Fibroblast of lung (primary cell): ENCODE results near the gene TIGD6. TPM values are rescaled to one million over a fixed set of nuclear protein-coding genes. Genes with fewer than 3 reads are reported as not detected.
A peak's percentile ranks its signal among the peaks of the same experiment; 100 is the strongest.

Experiments used
- DNase-seq, 2 donors: peaks; one replicate each; pipeline versions ENCODE4 v3.0.0 to v3.0.0-alpha.2; 2010; ENCODE audit warnings: low read depth in 2 of 2
- H2AFZ ChIP-seq: 2 replicates; pipeline ENCODE4 v1.5.1; 2012; ENCODE audit warnings: low read length, control low read depth, inconsistent platforms
- H3K27ac ChIP-seq: 2 replicates; pipeline ENCODE4 v1.5.1; 2011; ENCODE audit warnings: low read length, control low read depth; ENCODE audit not compliant: insufficient read depth
- H3K27me3 ChIP-seq: 2 replicates; pipeline ENCODE4 v1.5.1; 2011; ENCODE audit warnings: mild to moderate bottlenecking, low read length; ENCODE audit not compliant: control insufficient read depth, insufficient read depth
- H3K36me3 ChIP-seq: 2 replicates; pipeline ENCODE4 v1.5.1; 2011; ENCODE audit warnings: low read length; ENCODE audit not compliant: control insufficient read depth, insufficient read depth
- H3K4me1 ChIP-seq: 2 replicates; pipeline ENCODE4 v1.5.1; 2011; ENCODE audit warnings: low read length; ENCODE audit not compliant: control insufficient read depth, insufficient read depth; ENCODE audit errors: extremely low read depth
- H3K4me2 ChIP-seq: 2 replicates; pipeline ENCODE4 v1.5.1; 2011; ENCODE audit warnings: low read length, control low read depth; ENCODE audit not compliant: insufficient read depth; ENCODE audit errors: extremely low read depth
- H3K4me3 ChIP-seq, 4 experiments: fragments of 200-600 bp in 1 of 4; sonication (generic) in 1 of 4; replicated peaks in 1 of 4; 2 replicates each; pipeline ENCODE4 v1.5.1; 2011 to 2016; ENCODE audit warnings: low read length in 4 of 4, low read depth in 3 of 4, mild to moderate bottlenecking in 3 of 4, control low read depth in 2 of 4, inconsistent platforms in 1 of 4, mixed read lengths in 1 of 4; ENCODE audit not compliant: insufficient read depth in 1 of 4; ENCODE audit errors: control extremely low read depth in 1 of 4
- H3K79me2 ChIP-seq: 2 replicates; pipeline ENCODE4 v1.5.1; 2012; ENCODE audit warnings: mild to moderate bottlenecking, low read length, inconsistent platforms; ENCODE audit not compliant: control insufficient read depth, insufficient read depth
- H3K9ac ChIP-seq: 2 replicates; pipeline ENCODE4 v1.5.1; 2011; ENCODE audit warnings: mild to moderate bottlenecking, low read length, control low read depth; ENCODE audit not compliant: insufficient read depth
- H3K9me3 ChIP-seq: 2 replicates; pipeline ENCODE4 v1.5.1; 2012; ENCODE audit warnings: low read depth, low read length; ENCODE audit not compliant: control insufficient read depth, insufficient read depth
- H4K20me1 ChIP-seq: 2 replicates; pipeline ENCODE4 v1.5.1; 2011; ENCODE audit warnings: low read length; ENCODE audit not compliant: control insufficient read depth, insufficient read depth; ENCODE audit errors: extremely low read depth
- EZH2 ChIP-seq: IDR thresholded peaks from 2 replicates; pipeline ENCODE4 v1.5.1; 2012; ENCODE audit warnings: low read length, control low read depth, mild to moderate bottlenecking; ENCODE audit errors: missing control alignments
- polyA plus RNA-seq, 2 donors: library from polyadenylated mRNA; depleted of rRNA in 1 of 2; stranded (reverse) in 1 of 2; unstranded in 1 of 2; fragments of >200 nt; gene quantifications; 2 replicates each; pipeline ENCODE4 v1.2.1, GENCODE V29; 2011 to 2012; ENCODE audit warnings: missing spikeins in 1 of 2
- total RNA-seq: library from RNA; depleted of rRNA; stranded (reverse); fragments of >200 nt; gene quantifications from 2 replicates; pipeline ENCODE4 v1.2.1, GENCODE V29; 2014
- TF ChIP-seq, protein P1 (sequence below), 2 donors: IDR thresholded peaks in 1 of 2; conservative IDR thresholded peaks in 1 of 2; 1 replicate in 1 of 2; 2 replicates in 1 of 2; pipeline ENCODE4 v1.5.1; 2011 to 2012; ENCODE audit warnings: low read length in 2 of 2, control low read depth in 1 of 2, inconsistent platforms in 1 of 2, low read depth in 1 of 2, mild to moderate bottlenecking in 1 of 2

Gene TIGD6
- total and polyA plus RNA-seq, 2 donors (not counting 1 experiment from before 2014, with no cell fraction given) = 5.7 to 10.4 TPM

DNA sequence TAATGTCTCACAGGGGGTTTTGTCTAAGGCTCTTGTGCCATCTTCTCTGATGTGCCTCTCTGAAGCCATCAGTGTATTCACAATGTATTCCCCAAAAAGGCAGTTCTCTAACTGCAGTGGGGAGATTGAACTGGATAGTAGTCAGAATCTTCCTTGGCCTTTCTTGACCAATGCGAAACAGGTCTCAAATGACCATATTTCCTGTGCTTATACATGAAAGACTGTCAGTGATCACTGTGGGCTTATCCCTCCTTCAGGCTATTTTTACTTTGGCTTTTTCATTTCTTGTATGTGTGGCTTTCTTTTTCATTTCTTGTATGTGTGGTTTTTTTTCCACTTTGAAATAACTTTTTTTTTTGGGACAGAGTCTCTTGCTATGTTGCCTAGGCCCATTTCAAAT, 19.8 kb upstream of the TIGD6 start:
- Histone ChIP-seq H4K20me1 (no peaks in the 10 kb centered on the region), H3K9ac (no peak overlapping the region), H3K27ac (no peak overlapping the region), H3K36me3 (peaks cover 13% of the 10 kb centered on the region), H3K4me3 (no peak overlapping the region), H2AFZ (no peak overlapping the region), H3K27me3 (no peaks in the 10 kb centered on the region), H3K9me3 (no peaks in the 10 kb centered on the region), H3K4me1 (peaks cover 15% of the 10 kb centered on the region), H3K79me2 (peaks cover 3% of the 10 kb centered on the region), H3K4me2 (no peak overlapping the region)
- no peak for DNase-seq
- TF ChIP-seq, protein P1, sequence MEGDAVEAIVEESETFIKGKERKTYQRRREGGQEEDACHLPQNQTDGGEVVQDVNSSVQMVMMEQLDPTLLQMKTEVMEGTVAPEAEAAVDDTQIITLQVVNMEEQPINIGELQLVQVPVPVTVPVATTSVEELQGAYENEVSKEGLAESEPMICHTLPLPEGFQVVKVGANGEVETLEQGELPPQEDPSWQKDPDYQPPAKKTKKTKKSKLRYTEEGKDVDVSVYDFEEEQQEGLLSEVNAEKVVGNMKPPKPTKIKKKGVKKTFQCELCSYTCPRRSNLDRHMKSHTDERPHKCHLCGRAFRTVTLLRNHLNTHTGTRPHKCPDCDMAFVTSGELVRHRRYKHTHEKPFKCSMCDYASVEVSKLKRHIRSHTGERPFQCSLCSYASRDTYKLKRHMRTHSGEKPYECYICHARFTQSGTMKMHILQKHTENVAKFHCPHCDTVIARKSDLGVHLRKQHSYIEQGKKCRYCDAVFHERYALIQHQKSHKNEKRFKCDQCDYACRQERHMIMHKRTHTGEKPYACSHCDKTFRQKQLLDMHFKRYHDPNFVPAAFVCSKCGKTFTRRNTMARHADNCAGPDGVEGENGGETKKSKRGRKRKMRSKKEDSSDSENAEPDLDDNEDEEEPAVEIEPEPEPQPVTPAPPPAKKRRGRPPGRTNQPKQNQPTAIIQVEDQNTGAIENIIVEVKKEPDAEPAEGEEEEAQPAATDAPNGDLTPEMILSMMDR (conservative IDR thresholded peaks at IDR 0.05 in 1 of 2, IDR thresholded peaks at IDR 0.05 in 1 of 2; ENCODE audit: low read depth in 1 of 2, low read length in 2 of 2) = no peak
- TF ChIP-seq EZH2 = no peak

DNA sequence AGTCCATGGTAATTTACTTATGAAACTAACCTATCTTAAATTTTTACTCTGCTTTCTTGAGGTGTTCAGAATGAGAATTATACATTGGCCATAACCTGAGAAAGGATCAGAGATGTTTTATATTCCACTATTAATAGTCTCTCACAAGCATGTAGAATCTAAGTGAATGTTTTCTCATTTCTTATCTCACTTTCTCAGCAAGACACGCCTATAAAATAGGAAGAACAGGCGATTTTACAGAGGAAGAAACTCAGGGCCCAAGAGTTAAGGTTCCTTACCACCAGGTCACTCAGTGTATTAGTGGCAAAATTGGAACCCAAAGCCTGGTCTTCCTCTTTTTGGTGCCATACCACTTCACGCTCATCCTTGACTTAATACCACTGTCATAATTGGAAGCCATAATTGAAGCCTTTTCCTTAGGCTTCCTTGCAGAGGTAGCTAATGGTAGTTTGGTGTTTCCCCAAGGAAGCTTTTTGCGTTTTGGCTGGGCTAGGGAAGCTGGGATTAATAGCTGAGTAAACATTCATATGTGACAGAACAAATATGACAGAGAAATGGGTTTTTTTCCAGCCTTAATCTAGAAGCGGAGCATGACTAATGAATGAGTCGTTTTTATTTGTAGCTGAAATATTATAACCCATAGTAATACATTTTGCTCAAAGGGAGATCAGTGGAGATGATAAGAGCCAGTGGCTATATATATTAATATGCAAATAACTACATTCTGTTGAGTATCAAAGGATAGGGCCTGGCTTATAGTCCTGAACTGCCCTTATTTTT, 17.0 kb upstream of the TIGD6 start:
- H3K4me3 ChIP-seq = no peak overlapping the region
- no peaks in the 10 kb centered on the region for H4K20me1 ChIP-seq
- H3K9ac ChIP-seq = no peak overlapping the region
- peak; percentile 48 to 55 for DNase-seq
- H2AFZ ChIP-seq = no peak overlapping the region
- TF ChIP-seq EZH2 = no peak
- TF ChIP-seq, protein P1 (conservative IDR thresholded peaks at IDR 0.05 in 1 of 2, IDR thresholded peaks at IDR 0.05 in 1 of 2; ENCODE audit: low read depth in 1 of 2, low read length in 2 of 2) = no peak
- peak overlapping the region; percentile 23 for H3K4me2 ChIP-seq
- peaks cover 3% of the 10 kb centered on the region for H3K79me2 ChIP-seq
- no peaks in the 10 kb centered on the region for H3K27me3 ChIP-seq
- no peak overlapping the region for H3K27ac ChIP-seq
- peaks cover 11% of the 10 kb centered on the region for H3K4me1 ChIP-seq
- H3K9me3 ChIP-seq = no peaks in the 10 kb centered on the region
- H3K36me3 ChIP-seq = peaks cover 18% of the 10 kb centered on the region

DNA sequence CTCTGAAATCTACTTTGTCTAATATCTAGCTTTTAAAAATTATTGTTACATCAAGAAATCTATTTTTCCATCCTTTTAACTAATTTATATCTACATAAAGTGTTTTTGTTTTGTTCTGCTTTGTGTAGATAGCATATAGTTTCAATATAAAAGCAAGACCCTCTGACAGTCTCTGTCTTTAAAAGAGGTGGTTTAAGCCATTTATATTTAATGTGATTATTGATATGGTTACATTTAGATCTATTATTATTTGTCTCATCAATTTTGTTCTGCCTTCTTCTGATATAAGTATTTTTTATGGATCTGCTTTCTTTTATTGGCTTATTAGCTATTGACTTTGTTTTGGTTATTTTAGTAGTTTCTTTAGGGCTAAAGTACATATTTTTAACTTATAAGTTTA, 16.1 kb upstream of the TIGD6 start:
- Histone ChIP-seq H3K9ac (no peak overlapping the region), H3K4me2 (no peak overlapping the region), H3K27ac (no peak overlapping the region), H3K4me1 (peaks cover 11% of the 10 kb centered on the region), H3K36me3 (peaks cover 17% of the 10 kb centered on the region), H4K20me1 (no peaks in the 10 kb centered on the region), H3K27me3 (no peaks in the 10 kb centered on the region), H2AFZ (no peak overlapping the region), H3K4me3 (no peak overlapping the region), H3K79me2 (peaks cover 3% of the 10 kb centered on the region), H3K9me3 (no peaks in the 10 kb centered on the region)
- DNase-seq = no peak
- TF ChIP-seq, protein P1 (conservative IDR thresholded peaks at IDR 0.05 in 1 of 2, IDR thresholded peaks at IDR 0.05 in 1 of 2; ENCODE audit: low read depth in 1 of 2, low read length in 2 of 2) = no peak
- TF ChIP-seq EZH2 = no peak
